Activated CD4-positive, alpha-beta T cell treated with anti-CD3 and anti-CD28 coated beads, Interleukin-2, amount 10 ng/mL, durations not matched to agents 24 days and 14 days (primary cell): Measurements from ENCODE around the gene ART3. TPM values are rescaled to one million over a fixed set of nuclear protein-coding genes. Genes with fewer than 3 reads are reported as not detected.

Experiments used
- DNase-seq: peaks from one replicate; pipeline ENCODE4 v3.0.0; 2022
- H3K27ac Mint-ChIP-seq: one replicate; pipeline ENCODE4 v1.8.0; 2022; ENCODE audit warnings: mild to moderate bottlenecking, mixed read lengths
- H3K27me3 Mint-ChIP-seq: one replicate; pipeline ENCODE4 v1.8.0; 2022; ENCODE audit warnings: mixed read lengths
- H3K36me3 Mint-ChIP-seq: one replicate; pipeline ENCODE4 v1.8.0; 2022; ENCODE audit warnings: low read depth, mild to moderate bottlenecking, mixed read lengths
- H3K4me1 Mint-ChIP-seq: one replicate; pipeline ENCODE4 v1.8.0; 2021; ENCODE audit warnings: mixed read lengths
- H3K4me3 Mint-ChIP-seq: one replicate; pipeline ENCODE4 v1.8.0; 2022; ENCODE audit warnings: mild to moderate bottlenecking, moderate library complexity, mixed read lengths
- H3K9me3 Mint-ChIP-seq: one replicate; pipeline ENCODE4 v1.8.0; 2021; ENCODE audit warnings: mixed read lengths
- intact Hi-C: fragments of 100-400 bp; cut with micrococcal nuclease; formaldehyde crosslinking; loops from one replicate; pipeline ENCODE4 v1.15.1; 2023
- total RNA-seq: library from RNA; stranded (reverse); gene quantifications from 2 replicates; pipeline ENCODE4 v1.2.3, GENCODE V29; 2022

Gene ART3
- total RNA-seq, 1 donor from 2014 or later = not detected

DNA sequence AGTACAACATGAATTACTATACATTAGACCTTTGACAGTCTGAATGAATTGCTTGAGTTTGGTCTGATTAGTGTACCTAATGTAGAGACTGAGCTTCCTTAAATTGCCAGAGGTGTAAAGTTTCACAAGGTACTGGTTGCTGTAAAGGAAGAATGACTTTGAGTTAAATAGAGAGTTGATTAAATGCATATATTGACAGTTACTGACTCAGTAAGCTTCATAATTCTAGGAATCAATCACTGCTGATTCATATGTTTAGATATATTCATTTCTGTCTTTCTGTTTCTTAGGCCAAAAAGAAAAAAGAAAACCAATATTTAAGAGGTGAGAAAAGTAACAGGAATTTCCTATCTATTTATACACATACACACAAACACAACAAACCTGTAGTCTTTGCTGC lies 16.2 kb upstream of the ART3 start:
- DNase-seq = no peak
- intact Hi-C loops = loop anchor here (1.0 to 5.0 kb wide), 7 partner anchors 16 to 1018 kb away; partner anchors contain the start of genes NUP54, SCARB2 and SDAD1
- H3K27me3 Mint-ChIP-seq = peaks cover 3% of the 10 kb centered on the region
- peak overlapping the region; percentile 61 for H3K27ac Mint-ChIP-seq
- peaks cover 57% of the 10 kb centered on the region for H3K4me1 Mint-ChIP-seq
- peak overlapping the region; percentile 49 for H3K4me3 Mint-ChIP-seq
- H3K36me3 Mint-ChIP-seq = no peaks in the 10 kb centered on the region
- H3K9me3 Mint-ChIP-seq = no peaks in the 10 kb centered on the region

DNA sequence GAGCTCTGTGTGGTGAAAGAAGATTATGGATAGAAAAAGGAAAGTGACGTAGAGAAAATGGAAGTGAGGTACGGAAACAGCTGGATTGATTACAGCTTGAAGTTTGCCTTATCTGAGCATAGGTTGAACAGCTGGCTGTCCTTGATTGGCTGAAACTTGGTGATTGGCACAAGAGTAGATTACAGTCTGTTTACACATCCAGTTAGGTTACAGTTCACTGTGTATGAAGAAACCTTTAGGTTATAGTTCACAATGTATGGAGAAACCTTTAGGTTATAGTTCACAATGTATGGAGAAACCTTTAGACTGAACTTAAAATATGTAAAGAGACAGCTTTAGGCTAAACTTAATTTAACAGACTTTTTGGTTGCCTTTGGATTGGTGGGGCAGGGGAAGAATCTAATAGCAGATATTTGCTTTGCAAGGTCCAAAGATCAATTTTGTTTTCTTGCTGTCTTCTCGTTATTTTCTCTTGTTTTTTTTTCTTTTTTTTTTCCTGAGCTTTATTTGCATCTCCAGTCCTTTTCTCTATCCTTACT lies 15.6 kb upstream of the ART3 start:
- H3K27me3 Mint-ChIP-seq = no peaks in the 10 kb centered on the region
- peaks cover 57% of the 10 kb centered on the region for H3K4me1 Mint-ChIP-seq
- no peaks in the 10 kb centered on the region for H3K36me3 Mint-ChIP-seq
- no peaks in the 10 kb centered on the region for H3K9me3 Mint-ChIP-seq
- no peak for DNase-seq
- peak overlapping the region; percentile 61 for H3K27ac Mint-ChIP-seq
- peak overlapping the region; percentile 49 for H3K4me3 Mint-ChIP-seq
- intact Hi-C loops = loop anchor here (1.0 to 5.0 kb wide), 7 partner anchors 17 to 1017 kb away; partner anchors contain the start of genes NUP54, SCARB2 and SDAD1

DNA sequence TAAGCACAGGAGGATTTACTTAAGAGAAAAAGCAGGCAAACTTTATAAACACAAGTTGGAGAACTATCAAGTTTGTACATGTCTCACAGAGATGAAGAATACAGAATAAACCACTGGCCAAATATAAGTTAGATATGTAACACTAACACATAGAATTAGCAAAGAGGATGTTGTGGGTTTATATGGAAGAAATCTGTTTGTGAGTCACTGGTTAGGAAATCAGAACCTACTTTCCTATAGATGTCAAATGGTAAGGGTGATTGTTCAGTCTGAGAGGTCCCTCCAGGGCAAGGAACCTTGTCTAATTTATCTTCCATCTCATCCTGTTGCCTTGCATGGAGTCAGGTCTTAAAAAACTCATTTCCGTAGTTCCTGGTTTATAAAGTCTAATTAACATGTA lies 14.8 kb upstream of the ART3 start:
- intact Hi-C loops = loop anchor here (2.0 to 5.0 kb wide), 4 partner anchors 69 to 243 kb away; partner anchors contain the start of genes NUP54, SCARB2 and SDAD1
- DNase-seq = no peak

DNA sequence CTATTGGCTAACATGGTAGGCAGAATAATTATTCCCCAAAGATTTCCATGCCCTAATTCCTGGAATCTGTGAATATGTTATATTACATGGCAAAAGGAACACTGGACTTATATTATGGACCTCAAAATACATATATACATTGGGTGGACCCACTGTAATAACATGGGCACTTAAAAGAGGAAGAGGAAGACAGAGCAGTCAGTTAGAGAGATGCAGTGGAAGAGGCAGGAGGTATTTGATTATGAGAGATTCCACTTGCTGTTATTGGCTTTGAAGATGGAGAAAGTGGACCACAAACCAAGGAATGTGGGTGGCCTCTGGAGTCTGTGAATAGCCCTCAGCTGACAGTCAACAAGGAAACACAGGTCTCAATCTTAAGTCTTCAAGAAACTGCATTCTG lies 14.0 kb upstream of the ART3 start:
- Mint-ChIP-seq H3K9me3 (no peaks in the 10 kb centered on the region), H3K4me1 (peaks cover 49% of the 10 kb centered on the region), H3K36me3 (no peaks in the 10 kb centered on the region), H3K4me3 (no peak overlapping the region), H3K27ac (no peak overlapping the region), H3K27me3 (no peaks in the 10 kb centered on the region)
- no peak for DNase-seq
- intact Hi-C loops = no loop called here

More for the DNA sequence above, 14.8 kb upstream of the ART3 start:
- Mint-ChIP-seq H3K27ac (peak overlapping the region; percentile 64), H3K27me3 (no peaks in the 10 kb centered on the region), H3K4me1 (peaks cover 56% of the 10 kb centered on the region), H3K36me3 (no peaks in the 10 kb centered on the region), H3K9me3 (no peaks in the 10 kb centered on the region), H3K4me3 (peak overlapping the region; percentile 25)

DNA sequence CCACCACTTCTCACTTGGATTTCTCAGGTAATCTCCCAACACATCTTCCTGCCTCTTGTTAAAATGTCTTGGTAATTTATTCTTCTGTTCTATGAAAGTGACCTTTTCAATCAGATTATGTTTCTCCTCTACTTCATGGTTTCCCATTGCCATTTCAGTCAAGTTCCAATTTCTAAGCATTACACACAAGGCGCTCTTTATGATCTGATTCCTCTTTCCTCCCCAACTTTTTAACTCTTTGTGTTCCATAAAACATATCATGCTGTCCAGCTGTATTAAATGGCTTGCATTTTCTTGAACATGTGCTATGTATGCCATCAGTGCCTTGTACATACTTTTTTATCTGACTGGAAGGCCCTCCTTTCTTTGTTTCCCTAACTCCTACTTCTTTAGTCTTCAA lies 13.1 kb upstream of the ART3 start:
- Mint-ChIP-seq H3K9me3 (no peaks in the 10 kb centered on the region), H3K4me1 (peaks cover 40% of the 10 kb centered on the region), H3K4me3 (no peak overlapping the region), H3K27me3 (no peaks in the 10 kb centered on the region), H3K27ac (no peak overlapping the region), H3K36me3 (no peaks in the 10 kb centered on the region)
- intact Hi-C loops = no loop called here
- no peak for DNase-seq

DNA sequence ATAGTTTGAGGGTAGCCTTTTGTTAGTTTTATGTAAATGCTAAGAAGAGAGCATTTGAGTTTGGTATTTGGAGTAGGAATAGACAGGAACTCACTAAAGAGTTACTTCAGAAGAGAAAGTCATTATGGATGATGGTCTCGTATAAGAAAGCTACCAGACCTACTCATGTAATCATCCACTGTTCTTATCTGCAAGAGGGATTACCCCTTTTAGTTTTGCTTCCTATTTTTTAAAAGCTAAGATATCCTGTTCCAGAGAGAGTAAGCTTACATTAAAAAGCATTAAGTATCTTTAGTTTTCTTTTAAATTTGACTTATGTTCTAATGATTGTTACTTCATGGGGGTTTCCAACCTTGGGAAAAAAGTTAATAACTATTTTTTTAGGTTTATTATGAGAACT lies 12.5 kb upstream of the ART3 start:
- no peak for DNase-seq
- no peaks in the 10 kb centered on the region for H3K27me3 Mint-ChIP-seq
- peaks cover 40% of the 10 kb centered on the region for H3K4me1 Mint-ChIP-seq
- H3K4me3 Mint-ChIP-seq = no peak overlapping the region
- intact Hi-C loops = no loop called here
- no peaks in the 10 kb centered on the region for H3K36me3 Mint-ChIP-seq
- H3K9me3 Mint-ChIP-seq = no peaks in the 10 kb centered on the region
- H3K27ac Mint-ChIP-seq = no peak overlapping the region

DNA sequence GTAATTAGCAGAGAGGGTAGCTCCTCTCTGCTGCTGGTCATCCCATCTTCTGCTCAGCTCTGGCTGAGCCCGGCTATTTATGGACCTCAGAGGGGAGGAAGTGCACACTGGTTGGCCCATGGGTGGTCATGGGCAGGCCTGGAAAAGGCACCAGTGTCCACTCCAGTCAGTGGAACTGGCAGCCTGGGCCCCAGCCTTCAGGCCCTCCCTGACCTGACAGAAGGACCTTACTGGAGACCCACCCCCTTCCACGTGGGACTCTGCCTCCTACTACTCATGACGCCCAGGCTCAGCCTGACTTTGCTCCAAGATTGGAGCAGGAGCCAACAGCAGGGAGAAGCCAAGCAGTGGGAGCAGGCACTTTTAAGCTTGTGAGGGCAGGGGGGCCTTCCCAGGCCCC lies 8.0 kb upstream of the ART3 start:
- intact Hi-C loops = loop anchor here (2.0 to 5.0 kb wide), 2 partner anchors 150 to 169 kb away; no protein-coding TSS in a partner anchor
- Mint-ChIP-seq H3K4me3 (no peak overlapping the region), H3K4me1 (peaks cover 5% of the 10 kb centered on the region), H3K36me3 (no peaks in the 10 kb centered on the region), H3K9me3 (no peaks in the 10 kb centered on the region), H3K27me3 (no peaks in the 10 kb centered on the region), H3K27ac (no peak overlapping the region)
- no peak for DNase-seq

DNA sequence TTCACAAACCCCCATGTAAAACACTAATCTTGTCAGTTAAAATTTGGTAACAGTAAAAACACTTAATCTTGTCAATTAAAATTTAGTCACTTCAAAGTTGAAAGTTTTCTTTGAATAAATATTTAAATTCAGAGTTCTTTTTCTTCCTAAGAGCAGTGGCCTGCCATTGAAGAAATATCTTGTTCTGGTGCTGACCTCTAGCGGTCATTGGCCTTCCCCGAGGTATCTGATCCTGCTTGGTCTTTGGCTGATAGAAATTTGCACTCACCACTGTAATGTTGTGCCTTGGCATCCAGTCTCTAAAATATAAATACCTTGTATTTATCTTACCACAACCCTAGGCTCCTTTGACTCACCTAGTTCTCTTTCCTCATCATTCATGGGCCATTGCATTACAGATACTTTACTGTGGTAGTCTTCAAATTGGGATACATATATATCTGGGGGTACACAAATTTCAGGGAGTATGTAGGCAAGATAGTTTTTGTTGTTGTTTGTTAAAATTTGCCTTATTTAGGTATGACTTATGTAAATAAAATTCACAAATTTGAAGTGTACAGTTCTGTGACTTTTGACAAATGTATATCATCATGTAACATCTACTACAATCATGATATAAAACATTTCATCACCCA lies 6.7 kb upstream of the ART3 start:
- H3K9me3 Mint-ChIP-seq = no peaks in the 10 kb centered on the region
- H3K36me3 Mint-ChIP-seq = no peaks in the 10 kb centered on the region
- peak; percentile 92 for DNase-seq
- no peak overlapping the region for H3K27ac Mint-ChIP-seq
- intact Hi-C loops = loop anchor here (1.0 to 5.0 kb wide), 3 partner anchors 72 to 170 kb away; no protein-coding TSS in a partner anchor
- H3K4me1 Mint-ChIP-seq = no peaks in the 10 kb centered on the region
- no peak overlapping the region for H3K4me3 Mint-ChIP-seq
- no peaks in the 10 kb centered on the region for H3K27me3 Mint-ChIP-seq

DNA sequence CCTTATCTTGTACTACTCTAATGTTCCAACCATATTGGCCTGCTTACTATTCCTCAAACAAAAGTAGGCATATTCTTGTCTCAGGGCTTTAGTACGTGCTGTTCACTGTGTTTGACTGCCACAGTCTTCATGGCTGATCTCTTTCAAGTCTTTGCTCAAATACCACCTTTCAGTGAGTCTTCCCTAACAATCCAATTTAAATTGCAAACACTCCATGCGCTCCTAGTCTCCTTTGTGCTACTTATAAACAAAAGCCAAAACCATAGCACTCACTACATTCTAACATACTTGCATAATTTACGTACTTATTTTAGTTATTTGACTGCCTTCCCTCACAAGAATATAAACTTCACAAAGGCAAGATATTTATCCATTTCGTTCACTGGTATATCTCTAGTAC lies 1.7 kb upstream of the ART3 start:
- intact Hi-C loops = no loop called here
- no peaks in the 10 kb centered on the region for H3K4me1 Mint-ChIP-seq
- no peaks in the 10 kb centered on the region for H3K36me3 Mint-ChIP-seq
- H3K9me3 Mint-ChIP-seq = no peaks in the 10 kb centered on the region
- H3K4me3 Mint-ChIP-seq = no peak overlapping the region
- H3K27me3 Mint-ChIP-seq = peaks cover 2% of the 10 kb centered on the region
- no peak for DNase-seq
- no peak overlapping the region for H3K27ac Mint-ChIP-seq

DNA sequence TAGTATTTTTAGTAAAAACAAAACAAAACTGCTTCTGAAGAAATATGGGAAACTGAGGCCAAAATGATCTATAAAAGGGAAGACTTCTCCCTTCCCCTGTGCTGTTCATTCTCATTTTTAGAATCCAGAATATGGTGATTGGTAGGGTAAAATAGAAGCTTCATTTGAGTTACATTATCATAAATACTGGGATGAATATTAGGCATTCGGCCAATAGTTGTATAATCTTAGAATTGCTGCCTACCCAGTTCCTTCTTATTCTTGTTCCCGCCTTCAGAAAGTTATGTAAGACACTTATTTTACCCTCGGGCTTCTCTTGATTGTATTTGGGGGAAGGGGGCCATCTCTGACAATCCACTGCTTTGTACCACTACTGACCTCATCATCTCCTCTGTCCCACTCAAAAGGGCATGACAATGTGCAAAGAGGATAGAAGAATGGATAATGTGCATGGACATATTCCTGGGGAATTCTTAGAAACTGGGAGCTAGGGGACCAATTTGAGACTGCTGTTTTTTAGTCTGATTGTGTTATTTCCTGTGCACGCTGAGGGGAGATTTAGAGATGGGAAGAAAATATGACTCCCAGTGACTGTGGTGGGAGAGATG lies 588 bp downstream of the ART3 start:
- H3K36me3 Mint-ChIP-seq = no peaks in the 10 kb centered on the region
- intact Hi-C loops = no loop called here
- H3K4me3 Mint-ChIP-seq = no peak overlapping the region
- H3K9me3 Mint-ChIP-seq = no peaks in the 10 kb centered on the region
- peaks cover 16% of the 10 kb centered on the region for H3K27me3 Mint-ChIP-seq
- H3K27ac Mint-ChIP-seq = no peak overlapping the region
- no peaks in the 10 kb centered on the region for H3K4me1 Mint-ChIP-seq
- no peak for DNase-seq

DNA sequence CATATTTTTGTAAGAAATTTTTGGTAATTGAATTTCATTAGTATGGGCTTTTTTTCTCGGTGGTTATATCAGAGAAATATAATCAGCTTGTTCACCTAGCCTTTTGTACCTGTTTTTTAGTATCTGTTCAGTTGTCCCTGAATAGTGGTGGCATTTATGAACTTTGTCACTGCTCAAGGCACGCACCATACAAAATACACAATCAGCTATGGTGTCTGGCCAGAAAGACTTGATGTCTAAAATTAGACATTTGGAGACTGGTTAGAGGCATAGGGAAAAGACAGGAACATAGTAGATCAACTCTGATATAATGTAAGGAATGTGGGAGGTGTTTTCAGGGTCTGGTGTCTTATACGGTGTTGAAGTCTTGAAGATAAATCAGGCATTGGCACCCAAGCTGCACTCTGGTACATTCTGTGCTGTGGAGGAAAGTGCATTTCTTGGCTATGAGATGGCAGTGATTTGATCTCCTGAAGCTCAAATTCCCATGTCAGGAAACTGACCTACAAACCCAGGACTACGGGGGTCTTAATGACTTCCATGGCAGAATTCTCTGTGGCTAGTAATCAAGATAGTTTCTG lies 3.6 kb downstream of the ART3 start:
- Mint-ChIP-seq H3K36me3 (no peaks in the 10 kb centered on the region), H3K27me3 (peaks cover 19% of the 10 kb centered on the region), H3K27ac (no peak overlapping the region), H3K4me1 (peaks cover 2% of the 10 kb centered on the region), H3K4me3 (no peak overlapping the region), H3K9me3 (no peaks in the 10 kb centered on the region)
- intact Hi-C loops = no loop called here
- DNase-seq = no peak

DNA sequence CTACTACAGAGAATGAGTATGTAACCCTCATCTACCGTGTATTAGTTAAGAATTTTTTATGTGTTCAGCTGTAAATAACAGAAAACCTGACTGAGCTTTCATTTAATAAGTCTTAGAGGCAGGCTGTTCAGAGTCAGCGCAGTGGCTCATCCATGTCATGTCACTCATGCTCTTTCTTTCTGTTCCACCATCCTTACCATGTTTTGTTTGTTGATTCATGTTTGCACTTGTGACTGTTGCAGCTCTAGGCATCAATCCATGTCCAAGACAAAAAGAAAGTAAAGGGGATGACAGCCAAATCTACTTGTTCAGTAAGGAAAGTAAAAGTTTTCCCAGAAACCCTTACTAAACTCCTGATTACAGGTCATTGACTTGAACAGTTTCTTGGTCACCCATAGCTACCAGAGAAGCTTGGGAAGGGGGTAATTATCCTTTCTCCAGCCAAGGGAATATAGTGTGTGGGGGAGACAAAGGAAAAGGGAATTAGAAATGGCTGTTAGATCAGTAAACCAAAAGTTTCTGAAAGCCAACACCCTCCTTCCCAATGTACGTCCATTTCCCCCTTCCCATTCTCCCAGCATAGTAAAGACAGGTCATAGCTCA lies 9.0 kb downstream of the ART3 start:
- intact Hi-C loops = no loop called here
- no peaks in the 10 kb centered on the region for H3K36me3 Mint-ChIP-seq
- DNase-seq = no peak

DNA sequence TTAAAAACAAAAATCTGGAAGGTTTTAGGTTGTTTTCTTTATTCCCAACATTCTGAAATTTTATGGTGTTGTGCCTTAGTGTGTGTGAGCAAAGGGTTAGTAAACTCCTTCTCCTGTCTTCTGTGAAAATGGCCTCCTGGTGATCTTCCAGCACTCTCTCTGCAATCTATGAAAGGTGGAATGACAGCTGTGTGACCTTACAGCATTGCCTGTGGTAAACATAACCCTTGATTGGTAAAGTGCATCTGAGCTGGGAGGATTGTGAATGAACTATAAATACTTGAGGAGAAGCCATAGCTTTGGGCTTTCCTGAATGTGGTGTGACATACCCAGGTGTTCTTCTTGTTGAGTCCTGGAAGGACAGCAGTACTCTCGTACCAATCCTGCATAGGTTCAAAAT lies 10.0 kb downstream of the ART3 start:
- no peak overlapping the region for H3K27ac Mint-ChIP-seq
- no peaks in the 10 kb centered on the region for H3K36me3 Mint-ChIP-seq
- intact Hi-C loops = no loop called here
- no peaks in the 10 kb centered on the region for H3K9me3 Mint-ChIP-seq
- DNase-seq = no peak
- peaks cover 17% of the 10 kb centered on the region for H3K27me3 Mint-ChIP-seq
- no peak overlapping the region for H3K4me3 Mint-ChIP-seq
- H3K4me1 Mint-ChIP-seq = peaks cover 2% of the 10 kb centered on the region

More for the DNA sequence above, 9.0 kb downstream of the ART3 start:
- peaks cover 2% of the 10 kb centered on the region for H3K4me1 Mint-ChIP-seq
- peaks cover 23% of the 10 kb centered on the region for H3K27me3 Mint-ChIP-seq
- H3K27ac Mint-ChIP-seq = no peak overlapping the region
- H3K9me3 Mint-ChIP-seq = no peaks in the 10 kb centered on the region
- H3K4me3 Mint-ChIP-seq = no peak overlapping the region
